Right lobe of liver (tissue), 4 donors: Measurements from ENCODE around the gene CELF4.

Experiments
- POLR2A ChIP-seq: fragments of 450-650 bp; IDR thresholded peaks from one replicate; pipeline ENCODE4 v1.6.1; 2017; ENCODE audit warnings: antibody characterized with exemption, mild to moderate bottlenecking
- TF ChIP-seq, protein P1 (sequence below), 4 donors: fragments of 200-600 bp in 3 of 4; fragments of 450-650 bp in 1 of 4; IDR thresholded peaks; one replicate each; pipeline versions ENCODE4 v1.5.1 to v1.8.0; 2016 to 2022; ENCODE audit warnings: antibody characterized with exemption in 4 of 4, mild to moderate bottlenecking in 2 of 4
- donor health status: DM: no; HTN: no; CAD: no.
- donor health status: DM: no; HTN: no; CAD: no.
- donor health status: DM: no; HTN: yes; CAD: no.

DNA sequence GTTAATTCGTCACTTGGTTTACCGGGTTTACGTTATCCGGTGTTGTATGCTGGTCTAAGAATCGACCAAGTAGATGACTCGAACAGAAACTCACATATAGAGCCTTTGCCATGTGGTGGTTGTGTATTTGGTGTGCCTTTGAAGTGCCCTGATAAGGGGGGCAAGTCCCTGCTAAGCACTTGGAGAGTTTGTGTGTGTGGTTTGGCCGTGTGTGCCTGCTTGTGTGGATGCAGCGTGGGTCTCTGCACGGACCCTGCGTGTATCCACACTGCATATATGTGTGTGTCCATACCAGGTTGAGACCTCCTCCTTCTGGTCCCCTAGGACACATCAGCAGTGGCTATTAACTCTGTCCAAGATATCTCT is 2.4 kb upstream of the CELF4 start:
- TF ChIP-seq POLR2A, result no peak
- TF ChIP-seq, protein P1, sequence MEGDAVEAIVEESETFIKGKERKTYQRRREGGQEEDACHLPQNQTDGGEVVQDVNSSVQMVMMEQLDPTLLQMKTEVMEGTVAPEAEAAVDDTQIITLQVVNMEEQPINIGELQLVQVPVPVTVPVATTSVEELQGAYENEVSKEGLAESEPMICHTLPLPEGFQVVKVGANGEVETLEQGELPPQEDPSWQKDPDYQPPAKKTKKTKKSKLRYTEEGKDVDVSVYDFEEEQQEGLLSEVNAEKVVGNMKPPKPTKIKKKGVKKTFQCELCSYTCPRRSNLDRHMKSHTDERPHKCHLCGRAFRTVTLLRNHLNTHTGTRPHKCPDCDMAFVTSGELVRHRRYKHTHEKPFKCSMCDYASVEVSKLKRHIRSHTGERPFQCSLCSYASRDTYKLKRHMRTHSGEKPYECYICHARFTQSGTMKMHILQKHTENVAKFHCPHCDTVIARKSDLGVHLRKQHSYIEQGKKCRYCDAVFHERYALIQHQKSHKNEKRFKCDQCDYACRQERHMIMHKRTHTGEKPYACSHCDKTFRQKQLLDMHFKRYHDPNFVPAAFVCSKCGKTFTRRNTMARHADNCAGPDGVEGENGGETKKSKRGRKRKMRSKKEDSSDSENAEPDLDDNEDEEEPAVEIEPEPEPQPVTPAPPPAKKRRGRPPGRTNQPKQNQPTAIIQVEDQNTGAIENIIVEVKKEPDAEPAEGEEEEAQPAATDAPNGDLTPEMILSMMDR (IDR thresholded peaks at IDR 0.05), result no peak
